Neural progenitor cell (in vitro differentiated cells): ENCODE measurements around the gene NXPH3. TPM values are rescaled to one million over a fixed set of nuclear protein-coding genes. Genes with fewer than 3 reads are reported as not detected.

Experiments
- DNase-seq: peaks from one replicate; pipeline ENCODE4 v3.0.0-alpha.2; 2016; ENCODE audit warnings: low spot score
- H2AFZ ChIP-seq: fragments of 200-600 bp; sonication (generic); replicated peaks from 2 replicates; pipeline ENCODE4 v1.6.1; 2016; ENCODE audit warnings: antibody characterized with exemption
- H3F3A ChIP-seq: fragments of 200-600 bp; sonication (generic); 2 replicates; pipeline ENCODE4 v1.6.1; 2016; ENCODE audit warnings: antibody characterized with exemption, low read depth
- H3K27ac ChIP-seq: fragments of 200-600 bp; sonication (generic); 2 replicates; pipeline ENCODE4 v1.5.1; 2016; ENCODE audit warnings: mild to moderate bottlenecking
- H3K27me3 ChIP-seq: fragments of 200-600 bp; sonication (generic); 2 replicates; pipeline ENCODE4 v1.6.1; 2016; ENCODE audit warnings: mild to moderate bottlenecking, moderate library complexity
- H3K36me3 ChIP-seq: fragments of 200-600 bp; sonication (generic); 2 replicates; pipeline ENCODE4 v1.5.1; 2016
- H3K4me1 ChIP-seq: fragments of 200-600 bp; sonication (generic); 2 replicates; pipeline ENCODE4 v1.6.1; 2016; ENCODE audit warnings: mixed run types
- H3K4me2 ChIP-seq: fragments of 200-600 bp; sonication (generic); 2 replicates; pipeline ENCODE4 v1.6.1; 2016
- H3K4me3 ChIP-seq: fragments of 200-600 bp; sonication (generic); 2 replicates; pipeline ENCODE4 v1.5.1; 2016
- H3K79me2 ChIP-seq: fragments of 200-600 bp; sonication (generic); 2 replicates; pipeline ENCODE4 v1.6.1; 2016; ENCODE audit warnings: low read depth
- H3K9ac ChIP-seq: fragments of 200-600 bp; sonication (generic); 2 replicates; pipeline ENCODE4 v1.6.1; 2016
- H3K9me3 ChIP-seq: fragments of 200-600 bp; sonication (generic); 2 replicates; pipeline ENCODE4 v1.5.1; 2016; ENCODE audit warnings: low read depth
- H4K20me1 ChIP-seq: fragments of 200-600 bp; sonication (generic); 2 replicates; pipeline ENCODE4 v1.6.1; 2016; ENCODE audit warnings: low read depth
- H3K27ac Mint-ChIP-seq: 3 replicates; pipeline ENCODE4 v1.8.0; 2021; ENCODE audit warnings: mixed read lengths
- H3K27me3 Mint-ChIP-seq: 2 replicates; pipeline ENCODE4 v1.8.0; 2022; ENCODE audit warnings: low read depth, mild to moderate bottlenecking, inconsistent platforms, moderate library complexity, mixed read lengths; ENCODE audit not compliant: insufficient read depth
- H3K36me3 Mint-ChIP-seq: 3 replicates; pipeline ENCODE4 v1.8.0; 2021; ENCODE audit warnings: mixed read lengths
- H3K4me1 Mint-ChIP-seq: 3 replicates; pipeline ENCODE4 v1.8.0; 2021; ENCODE audit warnings: mixed read lengths
- H3K4me3 Mint-ChIP-seq: 3 replicates; pipeline ENCODE4 v1.8.0; 2021; ENCODE audit warnings: mild to moderate bottlenecking, moderate library complexity, mixed read lengths
- H3K9me3 Mint-ChIP-seq: 3 replicates; pipeline ENCODE4 v1.8.0; 2020; ENCODE audit warnings: mixed read lengths
- CTCF ChIP-seq: fragments of 200-600 bp; sonication (generic); IDR thresholded peaks from 2 replicates; pipeline ENCODE4 v1.5.1; 2017; ENCODE audit warnings: antibody characterized with exemption, mild to moderate bottlenecking
- EZH2 ChIP-seq: fragments of 200-600 bp; sonication (generic); IDR thresholded peaks from 2 replicates; pipeline ENCODE4 v1.6.1; 2017; ENCODE audit warnings: antibody characterized with exemption, mild to moderate bottlenecking, moderate library complexity
- EZH2phosphoT487 ChIP-seq: fragments of 200-600 bp; sonication (generic); IDR thresholded peaks from 2 replicates; pipeline ENCODE4 v1.6.1; 2017; ENCODE audit warnings: antibody characterized with exemption
- total RNA-seq: library from RNA; depleted of rRNA; stranded (reverse); fragments of >200 nt; gene quantifications from 2 replicates; pipeline ENCODE4 v1.2.3, GENCODE V29; 2015; ENCODE audit warnings: low replicate concordance

NXPH3 gene
- total RNA-seq, 1 donor from 2014 or later = 3.6 TPM

DNA sequence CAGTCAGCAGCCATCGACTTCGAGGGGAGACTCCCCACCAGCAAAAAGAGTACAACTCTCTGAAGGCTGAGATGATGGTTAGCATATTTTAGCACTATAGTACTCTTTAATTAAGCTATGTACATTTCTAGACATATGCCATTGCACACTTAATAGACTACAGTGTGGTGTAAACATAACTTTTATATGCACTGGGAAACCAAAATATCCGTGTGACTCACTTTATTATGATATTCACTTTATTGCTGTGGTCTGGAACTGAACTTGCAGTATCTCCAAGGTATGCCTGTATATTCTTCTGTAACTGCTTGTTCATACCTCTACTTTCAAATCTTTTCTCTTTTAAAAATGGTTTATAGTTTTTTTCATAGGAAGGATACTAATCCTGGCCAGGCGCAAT, 11.0 kb upstream of the NXPH3 start:
- Histone ChIP-seq H3F3A (peaks cover 12% of the 10 kb centered on the region), H4K20me1 (no peaks in the 10 kb centered on the region), H2AFZ (no peak overlapping the region), H3K4me2 (no peak overlapping the region), H3K79me2 (no peaks in the 10 kb centered on the region), H3K27ac (no peak overlapping the region), H3K9me3 (no peaks in the 10 kb centered on the region), H3K4me1 (peaks cover 5% of the 10 kb centered on the region), H3K27me3 (peaks cover 29% of the 10 kb centered on the region), H3K4me3 (no peak overlapping the region), H3K9ac (no peak overlapping the region), H3K36me3 (no peaks in the 10 kb centered on the region)
- no peak for TF ChIP-seq CTCF
- no peak for TF ChIP-seq EZH2phosphoT487
- TF ChIP-seq EZH2 = no peak
- no peak for DNase-seq
- Mint-ChIP-seq H3K27me3 (peaks cover 23% of the 10 kb centered on the region), H3K27ac (no peak overlapping the region), H3K36me3 (no peaks in the 10 kb centered on the region), H3K4me3 (no peak overlapping the region), H3K9me3 (no peaks in the 10 kb centered on the region), H3K4me1 (peaks cover 5% of the 10 kb centered on the region)

DNA sequence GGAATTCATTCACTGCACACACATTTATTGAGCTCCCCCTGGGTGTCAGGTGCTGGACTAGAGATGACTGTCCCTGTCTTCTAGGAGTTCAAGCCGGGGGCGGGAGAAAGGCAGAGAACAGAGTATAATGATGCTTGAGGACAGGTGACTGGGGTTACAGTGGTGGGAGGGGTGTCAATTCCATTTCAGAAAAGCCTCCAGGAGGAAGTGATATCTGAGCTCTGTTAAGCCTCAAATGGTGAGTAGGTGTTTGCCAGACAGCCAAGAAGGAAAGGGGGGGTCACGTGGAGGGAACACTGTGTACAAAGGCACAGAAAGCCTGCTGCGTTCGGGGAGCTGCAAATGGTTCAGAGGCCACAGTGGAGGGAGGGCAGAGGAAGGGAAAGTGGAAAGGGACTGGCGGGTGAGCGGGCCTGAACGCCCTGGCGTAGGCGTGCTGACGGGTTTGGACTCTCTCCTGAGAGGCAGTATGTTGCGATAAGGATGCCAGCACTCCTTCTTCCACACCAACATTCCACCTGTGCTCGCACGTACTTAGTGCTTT, 9.7 kb upstream of the NXPH3 start:
- Histone ChIP-seq H3K4me2 (peak overlapping the region; percentile 29), H3K4me1 (peaks cover 9% of the 10 kb centered on the region), H3F3A (peaks cover 23% of the 10 kb centered on the region), H3K79me2 (no peaks in the 10 kb centered on the region), H3K27me3 (peaks cover 42% of the 10 kb centered on the region), H3K4me3 (no peak overlapping the region), H3K9me3 (no peaks in the 10 kb centered on the region), H4K20me1 (no peaks in the 10 kb centered on the region), H3K9ac (no peak overlapping the region), H3K36me3 (no peaks in the 10 kb centered on the region), H2AFZ (no peak overlapping the region), H3K27ac (no peak overlapping the region)
- DNase-seq = no peak
- peaks cover 7% of the 10 kb centered on the region for H3K4me1 Mint-ChIP-seq
- peak overlapping the region; percentile 15 for H3K4me3 Mint-ChIP-seq
- H3K27ac Mint-ChIP-seq = no peak overlapping the region
- no peaks in the 10 kb centered on the region for H3K36me3 Mint-ChIP-seq
- H3K9me3 Mint-ChIP-seq = no peaks in the 10 kb centered on the region
- peaks cover 27% of the 10 kb centered on the region for H3K27me3 Mint-ChIP-seq
- TF ChIP-seq CTCF (no peak), EZH2 (no peak), EZH2phosphoT487 (no peak)

- Histone ChIP-seq H3K4me2 (no peak overlapping the region), H3K4me1 (peaks cover 9% of the 10 kb centered on the region), H3K27ac (no peak overlapping the region), H4K20me1 (no peaks in the 10 kb centered on the region), H3K4me3 (no peak overlapping the region), H3K79me2 (no peaks in the 10 kb centered on the region), H2AFZ (no peak overlapping the region), H3K36me3 (no peaks in the 10 kb centered on the region), H3K9ac (no peak overlapping the region), H3K27me3 (peaks cover 48% of the 10 kb centered on the region), H3K9me3 (no peaks in the 10 kb centered on the region), H3F3A (peaks cover 30% of the 10 kb centered on the region)
- TF ChIP-seq EZH2phosphoT487 (no peak), EZH2 (no peak), CTCF (no peak)
- no peak for DNase-seq
- Mint-ChIP-seq H3K9me3 (no peaks in the 10 kb centered on the region), H3K4me1 (peaks cover 12% of the 10 kb centered on the region), H3K27me3 (peaks cover 34% of the 10 kb centered on the region), H3K36me3 (no peaks in the 10 kb centered on the region), H3K4me3 (no peak overlapping the region), H3K27ac (no peak overlapping the region)
Observed at GRCh38 chr17:49566668-49567071, 9.0 kb upstream of the NXPH3 start.
